ENCODE results near the gene MAPK8IP2.
"Not testable (repeated sequence)": the region's sequence is repeated elsewhere in the genome, so short reads cannot be mapped to it uniquely, and the experiment has no call there.

MAPK8IP2 gene

GRCh38 chr22:50640857-50641647 lies 40.5 kb downstream of the MAPK8IP2 start:
- DNase-seq: no peak

GRCh38 chr22:50641696-50642607 lies 41.4 kb downstream of the MAPK8IP2 start:
- DNase-seq: no peak

- DNase-seq: not testable (repeated sequence)
Observed at GRCh38 chr22:50643021-50643820, 42.6 kb downstream of the MAPK8IP2 start.

DNA sequence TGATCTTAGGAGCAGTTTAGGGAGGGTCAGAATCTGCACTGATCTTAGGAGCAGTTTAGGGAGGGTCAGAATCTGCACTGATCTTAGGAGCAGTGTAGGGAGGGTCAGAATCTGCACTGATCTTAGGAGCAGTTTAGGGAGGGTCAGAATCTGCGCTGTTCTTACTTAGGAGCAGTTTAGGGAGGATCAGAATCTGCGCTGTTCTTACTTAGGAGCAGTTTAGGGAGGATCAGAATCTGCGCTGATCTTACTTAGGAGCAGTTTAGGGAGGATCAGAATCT lies 43.2 kb downstream of the MAPK8IP2 start:
- DNase-seq: not testable (repeated sequence)

GRCh38 chr22:50653256-50653655 lies 52.7 kb downstream of the MAPK8IP2 start:
- DNase-seq: no peak

- not testable (repeated sequence) for DNase-seq
Observed at GRCh38 chr22:50654664-50655063, 54.1 kb downstream of the MAPK8IP2 start.

- DNase-seq: no peak
Observed at GRCh38 chr22:50656122-50657070, 55.8 kb downstream of the MAPK8IP2 start.

- no peak for DNase-seq
Observed at GRCh38 chr22:50657925-50658324, 57.3 kb downstream of the MAPK8IP2 start.

DNA sequence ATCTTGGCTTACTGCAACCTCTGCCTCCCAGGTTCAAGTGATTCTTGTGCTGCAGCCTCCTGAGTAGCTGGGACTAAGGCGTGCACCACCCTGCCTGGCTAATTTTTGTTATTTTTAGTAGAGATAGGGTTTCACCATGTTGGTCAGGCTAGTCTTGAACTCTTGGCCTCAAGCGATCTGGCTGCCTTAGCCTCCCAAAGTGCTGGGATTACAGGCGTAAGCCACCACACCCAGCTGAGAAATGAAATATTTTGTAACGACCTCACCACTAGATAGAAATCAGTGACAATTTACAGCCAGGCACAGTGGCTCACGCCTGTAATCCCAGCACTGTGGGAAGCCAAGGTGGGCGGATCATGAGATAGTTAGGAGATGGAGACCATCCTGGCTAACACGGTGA lies 59.1 kb downstream of the MAPK8IP2 start:
- not testable (repeated sequence) for DNase-seq

DNA sequence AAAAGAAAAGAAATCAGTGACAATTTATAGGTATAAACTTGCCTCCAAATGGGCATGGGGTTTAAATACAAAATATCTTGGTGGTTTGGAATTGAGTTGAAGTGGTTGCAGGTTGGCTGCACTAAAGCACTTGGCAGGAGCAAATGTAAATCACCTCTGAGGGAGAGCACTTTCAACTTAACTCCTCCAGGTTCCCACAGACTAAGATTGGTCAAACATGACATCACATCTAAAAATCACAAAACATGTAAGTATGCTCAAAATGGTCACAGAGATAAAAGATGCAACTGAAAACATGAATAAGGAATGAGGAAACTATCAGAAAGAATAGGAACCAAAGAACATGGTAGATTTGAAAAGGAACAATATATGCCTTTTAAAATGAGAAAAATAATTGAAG lies 59.7 kb downstream of the MAPK8IP2 start:
- no peak for DNase-seq

Data from T-helper 1 cell (primary cell).